ENCODE measurements around the gene RLN3. TPM values are rescaled to one million over a fixed set of nuclear protein-coding genes. Genes with fewer than 3 reads are reported as not detected.

RLN3 gene
- polyA plus RNA-seq, 1 donor (not counting 4 experiments of a cell fraction or from before 2014, with no cell fraction given) = not detected

DNA sequence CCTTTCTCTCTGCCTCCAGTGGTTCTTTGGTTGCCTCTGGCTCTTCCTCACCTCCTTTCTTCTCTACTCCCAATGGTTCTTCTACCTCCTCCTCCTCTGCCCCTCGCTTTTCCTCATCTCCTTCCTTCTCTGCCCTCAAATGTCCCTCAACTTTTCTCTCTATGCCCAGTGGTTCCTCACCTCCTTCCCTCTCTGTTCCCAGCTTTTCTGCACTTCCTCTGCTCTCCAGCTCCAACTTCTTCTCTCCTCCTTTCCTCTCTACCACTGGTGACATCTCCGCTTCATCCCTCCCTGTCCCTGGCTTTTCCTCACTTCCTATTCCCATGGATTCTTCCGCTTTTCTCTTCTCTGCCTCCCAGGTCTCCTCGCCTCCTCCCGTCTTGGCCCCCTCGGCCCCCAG is 26.2 kb downstream of the RLN3 start:
- H3K4me2 ChIP-seq (ENCODE audit: control insufficient read depth, extremely low read depth, insufficient read depth, low read depth, low read length) = no peak overlapping the region
- H3K9me1 ChIP-seq (ENCODE audit: control insufficient read depth, extremely low read depth, insufficient read depth, low read length) = no peaks in the 10 kb centered on the region
- no peaks in the 10 kb centered on the region for H4K20me1 ChIP-seq (ENCODE audit: control insufficient read depth, extremely low read depth, insufficient read depth, low read length)
- H3K36me3 ChIP-seq (ENCODE audit: control insufficient read depth in 2 of 2, extremely low read depth in 1 of 2, insufficient read depth in 2 of 2, low read length in 2 of 2) = peaks cover 0 to 2% of the 10 kb centered on the region in 2 experiments
- H3K4me1 ChIP-seq (ENCODE audit: control insufficient read depth, extremely low read depth, insufficient read depth, low read length) = no peaks in the 10 kb centered on the region
- no peak overlapping the region for H3K9ac ChIP-seq (ENCODE audit: control insufficient read depth, extremely low read depth, insufficient read depth, low read length)
- TF ChIP-seq, protein P1, sequence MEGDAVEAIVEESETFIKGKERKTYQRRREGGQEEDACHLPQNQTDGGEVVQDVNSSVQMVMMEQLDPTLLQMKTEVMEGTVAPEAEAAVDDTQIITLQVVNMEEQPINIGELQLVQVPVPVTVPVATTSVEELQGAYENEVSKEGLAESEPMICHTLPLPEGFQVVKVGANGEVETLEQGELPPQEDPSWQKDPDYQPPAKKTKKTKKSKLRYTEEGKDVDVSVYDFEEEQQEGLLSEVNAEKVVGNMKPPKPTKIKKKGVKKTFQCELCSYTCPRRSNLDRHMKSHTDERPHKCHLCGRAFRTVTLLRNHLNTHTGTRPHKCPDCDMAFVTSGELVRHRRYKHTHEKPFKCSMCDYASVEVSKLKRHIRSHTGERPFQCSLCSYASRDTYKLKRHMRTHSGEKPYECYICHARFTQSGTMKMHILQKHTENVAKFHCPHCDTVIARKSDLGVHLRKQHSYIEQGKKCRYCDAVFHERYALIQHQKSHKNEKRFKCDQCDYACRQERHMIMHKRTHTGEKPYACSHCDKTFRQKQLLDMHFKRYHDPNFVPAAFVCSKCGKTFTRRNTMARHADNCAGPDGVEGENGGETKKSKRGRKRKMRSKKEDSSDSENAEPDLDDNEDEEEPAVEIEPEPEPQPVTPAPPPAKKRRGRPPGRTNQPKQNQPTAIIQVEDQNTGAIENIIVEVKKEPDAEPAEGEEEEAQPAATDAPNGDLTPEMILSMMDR (optimal IDR thresholded peaks at IDR 0.05 in 1 of 3, IDR thresholded peaks at IDR 0.05 in 1 of 3, conservative IDR thresholded peaks at IDR 0.05 in 1 of 3; ENCODE audit: extremely low read depth in 1 of 3, insufficient read depth in 2 of 3, low read length in 3 of 3) = no peak
- no peak for TF ChIP-seq EZH2 (IDR thresholded peaks at IDR 0.05; ENCODE audit: low read length)
- FAIRE-seq = no peak
- H3K27ac ChIP-seq (ENCODE audit: control insufficient read depth, insufficient read depth, low read length) = no peak overlapping the region
- dilution Hi-C loops (cut with MboI; ENCODE audit: extremely low pct_ligation_motif_present, low sequenced_read_pairs) = no loop called here
- no peak overlapping the region for H2AFZ ChIP-seq (ENCODE audit: control insufficient read depth, low read length)
- peaks cover 26% of the 10 kb centered on the region for H3K27me3 ChIP-seq (ENCODE audit: control insufficient read depth, extremely low read depth, insufficient read depth, low read length)
- no peak overlapping the region for H3K4me3 ChIP-seq (ENCODE audit: control insufficient read depth in 2 of 3, extremely low read depth in 1 of 3, insufficient read depth in 2 of 3, low read depth in 1 of 3, low read length in 3 of 3)
- DNase-seq (ENCODE audit: low read depth, low spot score) = no peak
- no peaks in the 10 kb centered on the region for H3K9me3 ChIP-seq (ENCODE audit: control insufficient read depth, low read depth, low read length)
- no peaks in the 10 kb centered on the region for H3K79me2 ChIP-seq (ENCODE audit: control insufficient read depth, insufficient read depth, low read length)

DNA sequence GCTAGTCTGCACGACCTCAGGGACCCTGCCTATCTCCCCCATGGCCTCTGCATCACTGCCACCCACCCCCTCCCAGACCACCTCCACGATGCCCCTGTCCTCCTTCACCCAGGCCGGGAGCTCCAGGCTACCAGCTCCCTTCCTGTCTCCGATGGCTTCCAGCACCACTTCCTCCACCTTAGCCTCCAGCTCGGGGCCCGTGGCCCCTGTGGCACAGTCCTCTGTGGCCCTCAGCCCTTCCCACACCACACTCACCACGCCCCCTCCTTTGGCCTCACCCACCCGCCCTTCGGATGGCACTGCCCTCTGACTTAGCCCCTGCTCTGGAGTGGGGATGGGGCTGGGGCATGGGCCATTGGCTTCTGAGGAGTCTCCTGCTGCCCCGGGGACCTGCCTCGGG is 26.8 kb downstream of the RLN3 start:
- H3K4me2 ChIP-seq (ENCODE audit: control insufficient read depth, extremely low read depth, insufficient read depth, low read depth, low read length) = no peak overlapping the region
- peaks cover 31% of the 10 kb centered on the region for H3K27me3 ChIP-seq (ENCODE audit: control insufficient read depth, extremely low read depth, insufficient read depth, low read length)
- no peak for DNase-seq (ENCODE audit: low read depth, low spot score)
- H3K4me3 ChIP-seq (ENCODE audit: control insufficient read depth in 2 of 3, extremely low read depth in 1 of 3, insufficient read depth in 2 of 3, low read depth in 1 of 3, low read length in 3 of 3) = no peak overlapping the region
- H2AFZ ChIP-seq (ENCODE audit: control insufficient read depth, low read length) = no peak overlapping the region
- no peaks in the 10 kb centered on the region for H4K20me1 ChIP-seq (ENCODE audit: control insufficient read depth, extremely low read depth, insufficient read depth, low read length)
- H3K9ac ChIP-seq (ENCODE audit: control insufficient read depth, extremely low read depth, insufficient read depth, low read length) = no peak overlapping the region
- no peak overlapping the region for H3K27ac ChIP-seq (ENCODE audit: control insufficient read depth, insufficient read depth, low read length)
- no peak for FAIRE-seq
- H3K9me3 ChIP-seq (ENCODE audit: control insufficient read depth, low read depth, low read length) = no peaks in the 10 kb centered on the region
- TF ChIP-seq, protein P1 (optimal IDR thresholded peaks at IDR 0.05 in 1 of 3, IDR thresholded peaks at IDR 0.05 in 1 of 3, conservative IDR thresholded peaks at IDR 0.05 in 1 of 3; ENCODE audit: extremely low read depth in 1 of 3, insufficient read depth in 2 of 3, low read length in 3 of 3) = no peak
- TF ChIP-seq EZH2 (IDR thresholded peaks at IDR 0.05; ENCODE audit: low read length) = no peak
- dilution Hi-C loops (cut with MboI; ENCODE audit: extremely low pct_ligation_motif_present, low sequenced_read_pairs) = no loop called here
- no peaks in the 10 kb centered on the region for H3K79me2 ChIP-seq (ENCODE audit: control insufficient read depth, insufficient read depth, low read length)
- peaks cover 0 to 2% of the 10 kb centered on the region in 2 experiments for H3K36me3 ChIP-seq (ENCODE audit: control insufficient read depth in 2 of 2, extremely low read depth in 1 of 2, insufficient read depth in 2 of 2, low read length in 2 of 2)
- H3K4me1 ChIP-seq (ENCODE audit: control insufficient read depth, extremely low read depth, insufficient read depth, low read length) = no peaks in the 10 kb centered on the region
- no peaks in the 10 kb centered on the region for H3K9me1 ChIP-seq (ENCODE audit: control insufficient read depth, extremely low read depth, insufficient read depth, low read length)

All from keratinocyte (primary cell).